ENCODE measurements around the gene HIF3A. TPM values are rescaled to one million over a fixed set of nuclear protein-coding genes. Genes with fewer than 3 reads are reported as not detected.

HIF3A gene
- total and polyA plus RNA-seq, 8 donors, result 17.6 to 235 (median 102) TPM

- WGBS, 5 donors, result 89 to 94% (median 90%) methylated on average over 15 of the region's 15 CpGs
Observed at GRCh38 chr19:46381756-46382345, 85.0 kb downstream of the HIF3A start.

GRCh38 chr19:46383171-46383815 is 86.5 kb downstream of the HIF3A start:
- TF ChIP-seq POLR2A (IDR thresholded peaks at IDR 0.05) (no peak), POLR2AphosphoS5 (IDR thresholded peaks at IDR 0.05) (no peak), CTCF (IDR thresholded peaks at IDR 0.05) (no peak), EP300 (IDR thresholded peaks at IDR 0.05) (no peak)
- no peak overlapping the region for H3K27ac ChIP-seq
- H3K27me3 ChIP-seq, result no peaks in the 10 kb centered on the region
- peaks cover 0 to 12% (median 4%) of the 10 kb centered on the region in 4 donors for H3K4me1 ChIP-seq
- no peak for DNase-seq
- no peaks in the 10 kb centered on the region for H3K9me3 ChIP-seq
- intact Hi-C loops (cut with DNase I; ENCODE audit: low total_unique reads), result no loop called here
- 78 to 87% (median 83%) methylated on average over 22 to 23 of the region's 23 CpGs for WGBS, 5 donors
- H3K36me3 ChIP-seq, result peaks cover 57 to 98% (median 95%) of the 10 kb centered on the region in 4 donors
- no peak overlapping the region for H3K4me3 ChIP-seq

More at GRCh38 chr19:46381756-46382345, 85.0 kb downstream of the HIF3A start:
- no peak for DNase-seq
- Histone ChIP-seq H3K9me3 (no peaks in the 10 kb centered on the region), H3K4me1 (peaks cover 0 to 20% (median 8%) of the 10 kb centered on the region in 4 donors), H3K27me3 (no peaks in the 10 kb centered on the region), H3K27ac (no peak overlapping the region), H3K36me3 (peaks cover 46 to 97% (median 90%) of the 10 kb centered on the region in 4 donors), H3K4me3 (no peak overlapping the region)
- intact Hi-C loops (cut with DNase I; ENCODE audit: low total_unique reads), result no loop called here
- no peak for TF ChIP-seq POLR2AphosphoS5 (IDR thresholded peaks at IDR 0.05)
- TF ChIP-seq CTCF (IDR thresholded peaks at IDR 0.05), result no peak
- TF ChIP-seq EP300 (IDR thresholded peaks at IDR 0.05), result no peak
- TF ChIP-seq POLR2A (IDR thresholded peaks at IDR 0.05), result no peak

- WGBS, 5 donors, result 67 to 83% (median 75%) methylated on average over 6 to 7 of the region's 7 CpGs
- H3K4me1 ChIP-seq, result peaks cover 0 to 6% (median under 1%) of the 10 kb centered on the region in 4 donors
- H3K27ac ChIP-seq, result no peak overlapping the region
- no peaks in the 10 kb centered on the region for H3K9me3 ChIP-seq
- DNase-seq, result no peak
- H3K27me3 ChIP-seq, result no peaks in the 10 kb centered on the region
- intact Hi-C loops (cut with DNase I; ENCODE audit: low total_unique reads), result no loop called here
- TF ChIP-seq EP300 (IDR thresholded peaks at IDR 0.05), result no peak
- no peak for TF ChIP-seq POLR2A (IDR thresholded peaks at IDR 0.05)
- no peak for TF ChIP-seq POLR2AphosphoS5 (IDR thresholded peaks at IDR 0.05)
- no peak overlapping the region for H3K4me3 ChIP-seq
- peaks cover 61 to 99% (median 96%) of the 10 kb centered on the region in 4 donors for H3K36me3 ChIP-seq
Observed at GRCh38 chr19:46383846-46384245, 87.0 kb downstream of the HIF3A start.

- H3K4me1 ChIP-seq, result peaks cover 0 to under 1% (median 0%) of the 10 kb centered on the region in 4 donors
- TF ChIP-seq CTCF (IDR thresholded peaks at IDR 0.05), result no peak
- no peak for TF ChIP-seq POLR2AphosphoS5 (IDR thresholded peaks at IDR 0.05)
- TF ChIP-seq POLR2A (IDR thresholded peaks at IDR 0.05), result no peak
- no peak for TF ChIP-seq EP300 (IDR thresholded peaks at IDR 0.05)
- WGBS, 5 donors, result 87 to 92% (median 90%) methylated on average over 5 to 11 of the region's 11 CpGs
- intact Hi-C loops (cut with DNase I; ENCODE audit: low total_unique reads), result no loop called here
- H3K27me3 ChIP-seq, result no peaks in the 10 kb centered on the region
- no peak overlapping the region for H3K27ac ChIP-seq
- no peak for DNase-seq
- no peaks in the 10 kb centered on the region for H3K9me3 ChIP-seq
- H3K4me3 ChIP-seq, result no peak overlapping the region
- H3K36me3 ChIP-seq, result peaks cover 59 to 100% (median 96%) of the 10 kb centered on the region in 4 donors
Observed at GRCh38 chr19:46384396-46384795, 87.6 kb downstream of the HIF3A start.

All from stomach (tissue), 9 donors.